SW480 (cell line): ENCODE results near the gene COX20.

Source experiments
- DNase-seq: peaks from one replicate; pipeline ENCODE4 v3.0.0-alpha.2; 2016; ENCODE audit warnings: low spot score

COX20 gene

DNA sequence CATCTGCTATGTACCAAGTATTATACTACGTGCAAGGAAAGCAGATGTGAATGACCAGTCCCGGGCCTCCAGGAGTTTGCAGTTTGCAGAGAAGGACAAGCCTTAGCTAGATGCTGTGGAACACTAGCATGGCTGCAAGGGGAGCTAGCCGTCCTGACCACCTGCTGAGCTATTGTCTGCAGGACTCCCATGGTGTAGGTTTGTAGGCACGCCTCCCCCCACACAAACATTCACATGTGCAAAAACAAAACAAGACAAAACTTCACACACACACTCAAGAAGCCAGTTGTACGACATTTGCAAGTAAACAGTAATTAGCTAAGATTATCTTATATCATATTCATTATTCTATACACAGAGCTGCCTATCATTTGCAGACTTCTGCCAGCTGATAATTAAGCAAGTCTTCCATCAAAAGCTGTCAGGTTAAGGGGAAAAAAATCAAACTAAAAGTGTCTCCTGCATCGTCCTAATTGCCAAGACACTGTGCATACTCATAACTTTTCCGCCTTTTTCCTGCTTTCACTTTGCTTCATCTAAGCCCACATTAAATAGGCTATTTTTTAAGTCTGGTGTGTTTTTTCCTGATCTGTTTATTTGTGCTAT lies 39.6 kb downstream of the COX20 start:
- DNase-seq, result no peak

DNA sequence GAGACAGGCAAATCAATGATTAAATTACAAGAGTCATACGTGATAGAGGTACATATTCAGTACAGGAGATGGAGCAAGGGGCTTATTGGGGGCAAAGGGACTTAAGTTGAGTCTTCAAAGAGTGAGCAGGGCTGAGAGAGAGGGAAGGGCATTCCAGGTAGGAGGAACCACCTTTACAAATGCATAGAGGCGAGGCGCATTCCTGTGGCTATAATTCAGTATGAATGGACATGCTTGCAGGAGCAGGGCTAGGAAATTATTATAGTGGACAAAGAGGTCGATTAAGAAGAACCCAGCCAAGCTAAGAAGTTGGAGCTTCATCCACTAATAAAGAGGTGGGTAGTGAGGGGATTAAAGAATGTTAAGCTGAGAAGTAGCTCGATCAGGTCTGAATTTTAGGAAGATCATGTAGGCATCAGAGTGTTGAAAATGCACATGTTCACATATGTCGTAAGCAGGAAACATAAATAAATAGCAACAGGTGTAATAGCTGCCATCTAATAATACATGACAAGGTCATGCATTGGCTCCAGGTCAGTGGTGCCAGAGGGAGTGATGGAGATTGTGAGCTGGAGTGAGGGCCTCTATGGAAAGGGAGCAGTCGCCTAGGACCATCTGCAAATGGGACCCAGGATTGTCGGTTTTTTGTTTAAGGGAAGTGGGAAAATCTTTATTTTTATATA lies 40.9 kb downstream of the COX20 start:
- DNase-seq, result peak; percentile 48

DNA sequence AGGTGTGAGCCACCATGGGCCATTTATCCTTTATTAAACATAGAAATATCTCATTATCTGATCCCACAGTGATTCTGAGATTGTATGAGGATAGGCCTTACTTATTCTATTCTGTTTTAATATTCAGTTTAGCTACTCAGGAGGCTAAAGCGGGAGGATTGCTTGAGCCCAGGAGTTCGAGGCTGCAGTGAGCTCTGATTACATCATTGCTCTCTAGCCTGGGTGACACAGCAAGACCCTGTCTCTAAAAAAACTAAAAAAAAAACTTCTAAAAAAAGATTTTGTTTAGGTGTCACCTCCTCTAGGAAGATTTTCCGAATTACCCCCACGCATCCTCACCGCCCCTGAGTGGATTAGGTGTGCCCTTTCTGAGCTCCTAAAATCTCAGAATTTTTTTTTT lies 43.2 kb downstream of the COX20 start:
- no peak for DNase-seq

DNA sequence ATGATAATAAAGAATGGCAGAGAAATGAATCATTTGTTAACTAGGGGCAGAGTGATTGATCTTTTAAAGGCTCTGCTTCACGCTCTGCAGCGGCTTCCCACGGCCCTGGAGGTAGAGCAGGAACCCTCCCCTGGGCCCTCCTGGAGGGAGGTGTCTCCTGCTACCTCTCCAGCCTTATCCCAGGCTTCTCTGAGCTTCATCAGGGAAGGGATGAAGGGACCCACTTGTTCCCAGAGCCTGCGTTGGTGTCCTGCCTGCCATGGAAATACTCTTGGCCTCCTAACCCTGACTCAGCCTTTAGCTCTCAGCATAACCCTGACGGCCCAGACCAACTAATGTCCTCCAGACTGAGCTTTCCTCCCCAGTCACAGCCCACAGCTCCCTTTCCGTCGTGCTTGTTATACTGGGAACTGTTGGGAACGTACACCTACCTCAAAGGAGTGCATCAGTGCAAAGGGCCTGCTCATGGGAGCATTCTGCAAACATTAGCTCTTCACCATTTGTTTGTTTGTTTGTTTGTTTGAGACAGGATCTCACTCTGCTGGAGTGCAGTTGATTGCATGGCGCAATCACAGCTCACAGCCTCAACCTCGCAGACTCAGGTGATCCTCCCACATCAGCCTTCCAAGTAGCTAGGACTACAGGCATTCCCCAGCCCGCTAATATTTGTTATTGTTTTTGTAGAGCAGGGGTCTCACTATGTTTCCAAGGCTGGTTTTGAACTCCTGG lies 46.3 kb downstream of the COX20 start:
- no peak for DNase-seq

DNA sequence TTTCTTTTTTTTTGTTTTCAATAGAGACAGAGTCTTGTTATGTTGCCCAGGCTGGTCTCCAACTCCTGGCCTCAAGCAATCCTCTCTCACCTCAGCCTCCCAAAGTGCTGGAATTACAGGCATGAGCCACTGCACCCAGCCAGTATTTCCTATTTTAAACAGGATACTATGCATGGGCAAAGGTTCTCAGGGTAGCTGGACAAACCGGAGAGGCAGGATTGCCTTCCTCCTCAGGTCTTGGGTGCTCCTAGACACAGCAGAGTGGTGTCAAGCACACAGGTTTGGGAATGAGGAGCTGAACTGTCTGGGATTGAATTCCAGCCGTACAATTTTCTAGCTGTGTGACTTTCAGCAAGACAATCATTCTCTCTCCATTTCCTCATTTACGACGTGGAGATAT lies 51.8 kb downstream of the COX20 start:
- DNase-seq, result no peak

DNA sequence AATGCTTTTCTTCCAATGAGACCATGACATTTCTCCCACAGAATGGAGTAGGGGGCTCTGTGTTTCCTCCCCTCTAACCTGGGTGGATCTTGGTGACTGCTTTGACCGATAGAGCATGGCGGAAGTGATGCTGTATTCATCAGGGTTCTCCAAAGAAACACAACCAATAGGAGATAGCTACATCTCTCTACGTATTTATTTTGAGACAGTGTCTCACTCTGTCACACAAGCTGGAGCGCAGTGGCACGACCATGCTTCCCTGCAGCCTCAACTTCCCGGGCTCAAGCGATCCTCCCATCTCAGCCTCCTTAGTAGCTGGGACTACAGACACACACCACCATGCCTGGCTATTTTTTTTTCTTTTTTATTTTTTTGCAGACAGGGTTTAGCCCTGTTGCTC lies 58.4 kb downstream of the COX20 start:
- no peak for DNase-seq
